GM18861 (cell line): ENCODE measurements around the gene MTSS2.

Source experiments
- ATAC-seq: cut with Tn5 transposase; IDR thresholded peaks from one replicate; pipeline ENCODE4 v1.9.1; 2021; ENCODE audit not compliant: unreplicated experiment

The MTSS2 gene, protein sequence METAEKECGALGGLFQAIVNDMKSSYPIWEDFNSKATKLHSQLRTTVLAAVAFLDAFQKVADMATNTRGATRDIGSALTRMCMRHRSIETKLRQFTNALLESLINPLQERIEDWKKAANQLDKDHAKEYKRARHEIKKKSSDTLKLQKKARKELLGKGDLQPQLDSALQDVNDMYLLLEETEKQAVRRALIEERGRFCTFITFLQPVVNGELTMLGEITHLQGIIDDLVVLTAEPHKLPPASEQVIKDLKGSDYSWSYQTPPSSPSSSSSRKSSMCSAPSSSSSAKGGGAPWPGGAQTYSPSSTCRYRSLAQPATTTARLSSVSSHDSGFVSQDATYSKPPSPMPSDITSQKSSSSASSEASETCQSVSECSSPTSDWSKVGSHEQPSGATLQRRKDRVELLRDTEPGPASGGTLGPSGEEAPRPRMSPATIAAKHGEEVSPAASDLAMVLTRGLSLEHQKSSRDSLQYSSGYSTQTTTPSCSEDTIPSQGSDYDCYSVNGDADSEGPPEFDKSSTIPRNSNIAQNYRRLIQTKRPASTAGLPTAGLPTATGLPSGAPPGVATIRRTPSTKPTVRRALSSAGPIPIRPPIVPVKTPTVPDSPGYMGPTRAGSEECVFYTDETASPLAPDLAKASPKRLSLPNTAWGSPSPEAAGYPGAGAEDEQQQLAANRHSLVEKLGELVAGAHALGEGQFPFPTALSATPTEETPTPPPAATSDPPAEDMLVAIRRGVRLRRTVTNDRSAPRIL

DNA sequence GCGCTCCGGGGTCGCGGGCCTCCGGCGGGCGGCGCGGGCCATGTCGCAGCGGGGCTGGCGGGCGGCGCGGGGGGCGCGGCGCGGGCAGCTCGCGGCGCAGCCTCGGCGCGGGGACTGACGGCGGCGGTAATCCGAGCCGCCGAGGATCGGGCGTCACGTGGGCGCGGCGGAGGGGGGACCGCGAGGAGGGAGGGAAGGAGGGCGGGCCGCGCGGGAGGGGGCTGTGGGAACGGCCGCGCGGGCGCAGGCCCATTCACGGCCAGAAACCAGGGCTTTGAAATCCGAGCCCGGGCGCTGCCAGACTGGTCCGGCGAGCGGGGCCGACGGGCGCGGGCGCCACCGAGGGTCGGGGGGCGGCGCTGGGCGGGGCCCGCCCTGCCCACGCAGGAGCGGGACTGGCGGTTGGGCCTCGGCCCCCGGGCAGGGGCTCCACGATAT, at the start of gene MTSS2:
Gene MTSS2 (minus strand): TSS at position 116 of the 438 bp plus-strand sequence. CDS start 262 bp downstream, outside the sequence.
- no peak for ATAC-seq

DNA sequence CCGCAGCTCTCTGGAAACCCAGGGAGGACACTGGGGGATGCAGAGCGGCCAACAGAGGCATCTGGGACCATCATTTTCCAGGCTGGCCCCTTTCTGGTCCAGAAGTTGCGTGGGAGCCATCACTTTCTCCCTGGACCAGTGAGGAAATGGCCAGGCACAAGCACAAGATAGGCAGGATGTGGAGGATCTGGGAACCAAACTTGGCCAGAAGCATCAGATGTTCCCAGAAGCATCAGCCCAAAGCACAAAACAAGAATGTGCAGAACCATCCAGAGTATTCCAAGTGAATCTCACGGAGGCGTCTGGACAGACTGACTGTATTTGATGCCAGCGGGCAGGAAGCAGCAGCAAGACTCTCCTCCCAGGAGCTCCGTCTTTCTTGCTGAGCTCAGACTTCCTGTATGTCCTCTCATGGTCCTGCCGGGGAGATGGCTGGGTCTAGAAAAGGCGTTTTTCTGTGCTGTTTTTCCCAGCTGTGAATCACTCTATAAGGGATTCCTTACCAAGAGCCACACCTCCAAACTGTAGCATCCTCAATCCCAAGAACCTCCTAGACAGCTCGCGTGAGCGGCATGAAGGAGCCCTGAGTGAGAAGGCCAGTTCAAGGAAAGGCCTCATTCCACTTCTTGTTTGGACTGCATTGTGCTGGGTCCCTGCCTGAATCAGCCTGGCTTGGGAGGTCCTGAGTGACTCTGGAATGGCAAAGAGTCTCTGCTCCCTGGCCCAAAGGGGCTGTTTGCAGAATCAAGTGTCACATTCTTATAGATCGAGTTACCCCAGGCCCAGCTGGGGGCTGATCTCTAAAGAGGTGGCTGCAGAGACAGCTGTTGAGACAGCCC, 49.5 kb upstream of the MTSS2 start:
- ATAC-seq = no peak

- ATAC-seq = no peak
Observed at GRCh38 chr16:70734522-70735095, 48.8 kb upstream of the MTSS2 start.

DNA sequence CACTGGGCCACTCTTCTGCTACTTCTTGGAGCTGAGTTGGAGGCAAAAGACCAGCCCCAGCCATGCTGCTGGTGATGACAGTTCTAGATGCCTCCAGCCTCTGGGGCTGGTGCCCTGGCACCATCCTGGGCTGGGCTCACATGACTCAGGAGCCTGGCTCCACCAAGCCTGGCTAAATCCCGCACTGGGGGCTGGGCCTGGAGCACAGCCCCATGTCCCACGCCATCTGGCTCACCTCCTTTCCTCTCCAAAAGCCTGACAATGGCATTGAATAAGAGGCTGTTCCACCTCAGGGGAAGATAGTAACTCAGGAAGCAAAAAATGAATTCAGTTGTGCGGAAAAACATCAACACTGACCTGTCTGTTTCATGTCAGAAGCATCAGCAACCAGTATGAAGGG, 45.1 kb upstream of the MTSS2 start:
- ATAC-seq = no peak

DNA sequence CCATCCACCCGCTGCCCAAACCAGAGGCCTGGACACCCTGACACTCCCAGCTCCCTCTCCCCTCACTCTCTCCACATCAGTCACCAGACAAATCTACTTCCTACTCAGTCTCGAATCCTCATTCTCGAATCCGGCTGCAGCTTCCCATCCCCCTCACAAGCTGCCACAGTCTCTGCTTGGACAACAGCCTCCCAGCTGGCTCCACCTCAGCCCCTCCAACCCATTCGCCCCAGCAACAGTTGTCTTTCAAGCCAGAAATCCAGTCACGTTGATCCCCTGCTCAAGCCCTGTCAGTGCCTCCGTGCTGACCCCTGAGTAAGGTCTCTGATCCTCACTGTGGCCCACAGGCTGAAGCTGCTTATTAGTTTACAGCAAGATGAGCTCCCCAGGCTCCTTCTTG, 44.2 kb upstream of the MTSS2 start:
- ATAC-seq = no peak

DNA sequence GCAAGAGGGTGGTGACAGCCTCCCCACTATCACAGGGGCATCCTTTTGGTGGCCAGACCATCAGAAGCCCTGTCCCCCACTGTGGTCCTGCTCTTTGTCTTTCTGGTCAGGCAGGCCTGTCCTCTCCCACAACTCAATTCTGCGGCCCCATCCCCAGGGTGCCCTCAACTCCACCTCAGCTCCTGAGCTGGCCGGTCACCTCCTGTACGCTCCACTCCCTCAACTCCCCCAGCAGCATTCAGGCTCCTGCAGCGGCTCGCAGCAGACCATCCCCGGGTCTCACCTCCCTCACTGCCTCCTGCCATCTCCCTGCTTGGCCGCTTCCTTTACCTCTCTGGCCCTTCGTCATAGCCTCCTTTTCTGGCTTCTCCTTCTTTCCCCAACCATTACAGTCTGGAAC, 43.4 kb upstream of the MTSS2 start:
- no peak for ATAC-seq

DNA sequence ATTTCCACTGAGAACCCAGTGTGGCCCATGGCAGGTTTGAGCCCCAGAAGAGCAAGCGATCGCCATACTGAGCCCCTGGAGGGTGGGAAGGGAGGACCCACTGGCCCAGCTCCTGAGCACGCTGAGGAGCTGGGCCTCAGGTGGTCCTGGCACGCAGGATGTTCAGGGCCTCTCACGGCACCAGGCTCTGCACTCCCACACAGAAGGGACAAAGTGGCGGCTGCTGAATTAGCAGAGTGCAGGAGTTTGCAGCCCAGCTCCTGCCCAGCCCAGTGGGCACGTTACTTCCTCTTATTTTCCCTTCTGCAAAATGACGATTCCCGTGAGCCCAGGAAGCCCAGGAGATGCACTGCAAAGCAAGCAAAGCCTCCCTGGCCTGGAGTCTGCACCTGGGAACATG, 42.3 kb upstream of the MTSS2 start:
- ATAC-seq = no peak

DNA sequence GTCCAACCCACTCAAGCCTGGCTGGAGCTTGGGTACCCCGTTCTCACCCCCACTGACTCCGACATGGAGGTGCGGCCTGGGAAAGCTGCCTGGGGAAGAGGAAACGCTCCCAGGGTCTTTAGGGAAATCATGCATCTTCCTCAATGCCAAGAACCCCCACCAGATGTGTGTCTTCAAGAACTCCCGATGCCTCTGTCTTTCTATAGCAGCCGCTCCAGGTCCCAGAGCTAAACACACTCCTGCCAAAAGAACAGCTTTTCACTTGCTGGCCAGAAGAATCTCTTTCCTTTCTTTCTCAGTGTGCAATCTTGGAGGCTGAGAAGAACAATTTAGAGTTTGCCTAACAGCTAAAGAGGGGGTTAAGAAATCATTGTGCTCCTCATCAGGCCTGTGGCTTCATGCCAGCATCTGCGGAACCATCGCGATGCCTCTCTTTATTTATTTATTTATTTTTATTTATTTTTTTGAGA, 41.1 kb upstream of the MTSS2 start:
- ATAC-seq = no peak

GRCh38 chr16:70725912-70726828, 40.3 kb upstream of the MTSS2 start:
- ATAC-seq = no peak

DNA sequence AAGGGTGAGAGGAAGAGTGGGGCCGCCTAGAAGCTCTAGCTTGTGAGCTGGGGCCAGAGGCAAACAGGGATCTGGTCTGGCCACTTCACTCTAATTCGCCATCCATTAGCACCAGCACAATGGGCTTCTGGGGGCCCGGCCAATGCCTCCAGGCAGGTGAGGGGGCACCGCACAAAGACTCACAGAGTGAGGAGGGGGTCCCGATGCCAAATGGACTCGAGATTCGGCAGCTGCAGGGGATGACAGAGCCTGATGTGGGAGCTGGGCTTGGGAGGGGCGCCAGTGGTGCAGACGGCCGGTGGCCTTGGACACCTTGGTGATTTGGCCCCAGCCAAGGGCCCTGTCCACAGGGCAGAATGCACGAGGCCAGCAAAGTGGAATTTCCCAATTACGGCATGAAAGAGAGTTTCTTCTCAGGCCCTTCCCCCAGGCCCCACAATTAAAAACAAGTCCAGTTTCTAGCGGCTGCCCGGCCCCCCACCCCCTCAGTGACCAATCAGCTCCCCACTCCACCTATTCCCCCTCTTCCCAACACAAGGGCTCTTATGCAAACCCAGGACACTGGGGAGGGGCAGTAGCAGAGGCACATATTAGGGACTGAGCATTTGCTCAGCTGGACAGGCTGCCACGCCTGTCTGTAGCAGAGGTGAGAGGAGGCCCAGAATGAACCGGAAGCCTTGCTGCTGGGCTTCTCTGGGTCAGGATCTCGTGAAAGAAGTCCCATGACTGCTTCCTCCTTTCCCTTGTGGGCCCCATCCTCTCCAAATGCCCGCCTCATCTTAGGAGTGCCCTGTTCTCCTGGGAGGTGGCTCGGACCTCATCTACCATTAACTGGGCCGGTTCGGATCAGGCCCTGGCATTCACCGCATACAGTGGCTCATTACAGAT, 39.4 kb upstream of the MTSS2 start:
- ATAC-seq = no peak

- ATAC-seq = no peak
Observed at GRCh38 chr16:70724146-70725023, 38.5 kb upstream of the MTSS2 start.

DNA sequence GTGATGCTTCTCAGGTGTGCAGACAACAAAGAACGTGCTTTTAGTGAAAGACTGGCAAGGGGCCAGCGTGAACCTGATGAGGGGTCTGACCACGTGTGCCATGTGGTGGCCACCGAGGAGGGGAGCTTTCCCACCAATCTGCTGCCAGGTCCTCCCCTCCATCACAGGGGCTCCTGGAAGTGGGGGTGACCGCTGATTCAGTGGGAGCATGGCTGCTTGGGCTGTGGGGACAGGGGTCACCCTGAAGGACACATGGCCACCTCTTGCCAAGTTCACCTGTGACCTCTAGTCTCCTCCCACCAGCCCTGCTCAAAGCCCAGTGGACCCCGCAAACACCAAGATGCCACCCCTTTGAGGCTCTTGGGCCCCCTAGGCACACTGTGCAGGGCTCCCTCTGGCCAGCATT, 37.9 kb upstream of the MTSS2 start:
- ATAC-seq = no peak

DNA sequence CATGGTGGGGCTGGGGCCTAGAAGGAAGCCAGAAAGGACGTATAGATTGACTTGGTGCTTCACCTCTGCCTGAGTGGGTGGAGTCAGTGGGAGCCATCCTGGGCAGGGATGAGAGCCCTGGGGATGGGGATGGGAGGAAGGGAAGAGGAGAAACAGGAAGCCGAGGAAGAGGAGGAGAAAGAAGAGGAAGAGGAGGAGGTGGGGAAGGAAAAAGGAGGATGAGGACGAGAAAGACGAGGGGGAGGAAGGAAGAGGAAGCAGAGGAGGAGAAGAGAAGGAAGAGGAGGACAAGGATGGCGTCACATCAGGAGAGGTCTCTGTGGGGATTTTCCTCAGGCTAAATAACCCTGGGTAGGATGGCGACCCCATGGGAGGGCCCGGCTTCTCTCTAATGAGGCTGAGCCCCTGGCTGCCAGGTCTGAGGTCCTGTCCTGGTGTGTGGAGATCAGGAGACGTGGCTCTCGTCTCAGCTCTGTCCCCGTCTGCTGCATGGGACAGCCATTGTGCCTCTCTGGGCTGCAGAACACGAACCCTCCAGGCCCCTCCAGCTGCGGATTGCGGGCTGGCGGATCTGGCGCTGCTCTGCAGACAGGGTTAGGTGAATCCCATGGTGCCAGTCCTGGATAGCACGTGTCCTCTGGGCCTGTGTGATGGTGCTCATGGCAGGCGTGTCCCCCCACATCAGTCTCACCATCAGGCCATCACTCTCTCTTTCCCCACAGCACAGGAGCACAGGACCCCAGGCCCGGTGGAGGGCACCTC, 35.5 kb upstream of the MTSS2 start:
- no peak for ATAC-seq

- no peak for ATAC-seq
Observed at GRCh38 chr16:70720425-70721201, 34.8 kb upstream of the MTSS2 start.

- no peak for ATAC-seq
Observed at GRCh38 chr16:70717065-70717464, 31.2 kb upstream of the MTSS2 start.

DNA sequence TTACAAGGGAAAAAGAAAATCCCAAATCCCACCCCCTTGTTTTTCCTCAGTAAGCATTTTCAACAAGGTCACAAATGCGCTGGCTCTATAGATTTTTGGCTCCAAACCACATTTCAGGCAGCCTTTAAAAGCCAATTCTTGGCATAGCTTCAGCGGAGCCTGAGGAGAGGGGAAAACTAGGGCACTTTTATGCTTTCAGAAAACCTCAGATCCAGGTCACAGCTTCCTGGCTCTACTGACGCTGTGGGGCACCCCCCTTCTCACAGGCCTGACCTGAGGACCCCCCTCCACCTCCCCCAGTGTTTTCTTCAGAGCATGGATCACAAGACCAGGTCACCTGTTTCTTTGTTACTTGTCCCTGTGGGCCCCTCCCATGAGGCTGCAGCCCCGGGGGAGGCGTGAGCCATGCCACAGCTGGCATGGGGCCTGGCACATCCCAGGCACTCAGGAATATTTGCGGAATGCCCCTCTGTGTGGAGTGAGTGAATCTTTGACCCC, 30.1 kb upstream of the MTSS2 start:
- ATAC-seq = no peak
